HG03108 (cell line): ENCODE measurements around the gene IMP3.
"Not testable (repeated sequence)": the region's sequence is repeated elsewhere in the genome, so short reads cannot be mapped to it uniquely, and the experiment has no call there.

ENCODE experiments used
- ATAC-seq: cut with Tn5 transposase; IDR thresholded peaks from one replicate; pipeline ENCODE4 v1.9.1; 2021; ENCODE audit warnings: moderate library complexity; ENCODE audit not compliant: unreplicated experiment

IMP3 gene, protein sequence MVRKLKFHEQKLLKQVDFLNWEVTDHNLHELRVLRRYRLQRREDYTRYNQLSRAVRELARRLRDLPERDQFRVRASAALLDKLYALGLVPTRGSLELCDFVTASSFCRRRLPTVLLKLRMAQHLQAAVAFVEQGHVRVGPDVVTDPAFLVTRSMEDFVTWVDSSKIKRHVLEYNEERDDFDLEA

DNA sequence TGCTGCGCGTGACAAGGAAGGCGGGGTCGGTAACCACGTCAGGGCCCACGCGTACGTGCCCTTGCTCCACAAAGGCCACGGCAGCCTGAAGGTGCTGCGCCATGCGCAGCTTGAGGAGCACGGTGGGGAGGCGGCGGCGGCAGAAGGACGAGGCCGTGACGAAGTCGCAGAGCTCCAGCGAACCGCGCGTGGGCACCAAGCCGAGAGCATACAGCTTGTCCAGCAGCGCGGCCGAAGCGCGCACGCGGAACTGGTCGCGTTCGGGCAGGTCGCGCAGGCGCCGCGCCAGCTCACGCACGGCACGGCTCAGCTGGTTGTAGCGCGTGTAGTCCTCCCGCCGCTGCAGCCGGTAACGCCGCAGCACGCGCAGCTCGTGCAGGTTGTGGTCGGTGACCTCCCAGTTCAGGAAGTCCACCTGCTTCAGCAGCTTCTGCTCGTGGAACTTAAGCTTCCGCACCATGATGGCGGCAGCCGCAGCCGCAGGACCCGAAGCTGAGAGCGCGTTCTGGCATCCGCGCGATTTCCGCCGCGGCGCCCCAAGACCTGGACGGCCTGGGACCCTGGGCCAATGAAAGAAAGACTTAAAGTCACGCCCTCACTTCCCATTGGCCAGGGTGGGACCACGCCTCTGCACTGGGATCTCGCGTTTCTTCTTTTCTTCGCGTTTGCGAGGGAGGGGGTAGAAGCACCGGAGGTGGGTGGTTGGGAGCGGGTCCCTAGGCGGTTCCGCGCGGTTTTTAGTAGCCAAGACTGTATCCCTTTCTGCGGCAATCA is at the start of gene IMP3:
Gene IMP3 (minus strand): TSS at position 516 of the 774 bp plus-strand sequence. CDS start 56 bp downstream, at position 460.
- ATAC-seq = peak; percentile 84

DNA sequence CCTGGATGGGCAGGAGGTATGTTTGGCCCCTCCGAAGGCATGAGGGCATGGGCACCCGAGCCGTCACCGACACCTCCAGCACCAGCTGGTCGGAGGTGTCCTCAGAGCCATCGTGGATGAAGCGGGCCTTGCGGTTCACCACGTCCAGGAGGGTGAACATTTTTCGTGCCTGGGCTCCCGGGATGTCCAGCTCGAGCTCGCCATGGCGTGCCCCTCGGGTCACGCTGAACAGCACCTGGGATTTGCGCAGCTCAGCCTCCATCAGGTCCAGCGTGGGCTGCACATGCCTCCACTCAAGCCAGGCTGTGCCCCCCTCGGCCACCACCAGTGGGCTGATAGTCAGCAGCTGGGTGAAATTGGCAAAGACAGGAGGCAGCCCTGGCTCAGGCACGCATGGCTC is 49.4 kb upstream of the IMP3 start:
- ATAC-seq = not testable (repeated sequence)

DNA sequence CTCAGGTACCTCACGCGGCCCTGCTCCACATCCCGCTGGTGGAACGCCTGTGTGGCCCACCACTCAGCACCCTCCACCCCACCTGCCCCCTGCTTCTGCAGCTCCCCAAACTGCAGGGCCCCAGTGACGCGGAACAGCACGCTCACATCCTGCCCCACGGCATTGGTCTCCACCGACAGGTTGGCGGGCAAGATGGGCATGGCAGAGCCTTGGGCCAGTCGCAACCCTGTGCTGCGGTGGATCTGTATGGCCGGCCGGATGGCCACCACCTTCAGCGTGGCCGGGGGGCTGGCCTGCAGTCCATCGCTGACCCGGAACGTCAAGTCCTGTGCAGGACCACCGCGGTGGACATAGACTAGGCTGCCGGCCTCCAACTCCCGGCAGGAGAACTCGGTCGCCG is 48.8 kb upstream of the IMP3 start:
- no peak for ATAC-seq

DNA sequence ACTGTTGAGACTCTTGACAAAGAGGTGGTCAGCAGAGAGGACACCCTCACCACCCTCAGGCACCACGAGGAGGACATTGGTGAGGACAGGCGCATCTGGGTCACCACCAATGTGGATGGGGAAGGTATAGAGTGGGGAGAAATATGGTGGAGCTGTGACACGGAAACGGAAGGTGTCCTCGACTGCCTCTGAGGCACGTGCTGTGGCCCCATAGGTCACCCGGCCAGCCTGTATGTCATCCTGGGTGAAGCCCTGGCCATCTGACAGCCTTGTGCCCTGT is 48.2 kb upstream of the IMP3 start:
- no peak for ATAC-seq

DNA sequence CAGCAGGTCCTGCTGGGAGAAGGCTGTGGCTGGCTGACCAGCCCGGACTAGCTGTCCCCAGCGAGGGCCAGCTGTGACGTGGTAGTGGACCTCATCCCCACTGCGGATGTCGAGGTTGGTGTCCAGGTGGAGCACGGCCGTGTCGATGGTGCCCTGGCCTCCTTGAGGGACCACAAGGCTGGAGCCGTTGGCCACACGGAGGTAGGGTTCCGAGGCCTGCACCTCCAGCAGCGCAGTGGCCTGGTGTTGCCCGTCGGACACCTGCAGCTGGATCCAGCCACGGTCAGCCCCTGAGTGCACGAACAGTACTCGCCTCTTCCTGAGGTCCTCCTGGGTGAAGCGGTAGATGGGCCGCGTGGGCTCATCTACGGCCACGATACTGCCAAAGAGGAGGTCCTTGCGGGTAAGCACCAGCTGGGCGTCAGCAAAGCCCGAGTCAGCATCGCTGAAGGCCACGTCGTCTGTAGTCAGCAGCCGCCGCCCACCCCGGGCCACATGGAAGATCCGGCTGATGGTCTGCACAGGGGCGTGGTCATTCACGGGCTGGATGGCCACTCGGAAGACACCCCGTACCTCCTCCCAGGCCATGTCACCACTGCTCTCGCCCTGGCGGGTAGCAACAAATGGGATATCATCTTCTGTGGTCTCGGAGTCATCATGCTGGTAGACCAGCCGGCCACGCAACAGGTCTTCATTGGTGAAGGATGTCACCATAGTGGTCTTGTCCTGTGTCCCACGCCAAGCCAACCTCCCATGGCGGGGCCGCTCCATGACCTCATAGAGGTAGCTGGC is 47.7 kb upstream of the IMP3 start:
- ATAC-seq = no peak

DNA sequence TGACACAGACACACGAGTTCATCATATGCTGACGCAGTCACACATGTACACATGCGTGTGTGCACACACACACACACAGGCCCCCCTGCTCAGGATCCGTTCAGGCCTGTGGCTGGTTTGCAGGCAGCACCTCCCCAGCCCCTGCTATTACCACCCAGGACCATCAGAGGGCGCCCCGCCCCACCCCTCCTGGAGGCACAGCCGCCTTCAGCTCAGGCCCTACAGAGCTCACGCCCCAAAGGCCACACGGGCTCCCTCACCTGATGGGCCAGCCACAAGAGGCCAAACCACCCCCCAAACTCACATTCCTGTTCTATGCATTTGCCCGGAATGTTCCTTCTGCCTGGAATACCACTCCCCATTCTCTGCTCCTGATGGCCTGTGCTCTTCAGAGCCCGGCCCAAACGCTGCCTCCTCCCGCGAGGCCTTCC is 46.2 kb upstream of the IMP3 start:
- ATAC-seq = peak; percentile 53

DNA sequence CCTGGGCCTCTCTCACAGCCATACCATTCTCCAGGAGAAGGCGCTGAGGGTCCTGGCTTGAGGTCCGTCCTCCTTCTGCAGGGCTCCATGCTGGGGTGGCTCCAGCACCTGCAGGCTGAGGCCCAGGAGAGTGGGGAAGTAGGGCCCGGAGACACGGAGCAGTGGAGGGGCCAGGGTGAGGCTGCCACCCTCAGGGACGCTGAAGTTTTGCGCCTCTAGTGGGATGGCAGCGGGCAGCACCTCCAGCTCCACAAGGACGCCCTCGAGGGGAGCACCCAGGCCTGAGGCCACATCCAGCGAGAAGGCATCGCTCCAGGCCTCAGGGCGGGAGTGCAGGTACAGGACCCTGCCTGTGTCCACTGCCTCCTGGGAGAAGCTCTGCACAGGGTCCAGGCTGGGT is 45.2 kb upstream of the IMP3 start:
- no peak for ATAC-seq

DNA sequence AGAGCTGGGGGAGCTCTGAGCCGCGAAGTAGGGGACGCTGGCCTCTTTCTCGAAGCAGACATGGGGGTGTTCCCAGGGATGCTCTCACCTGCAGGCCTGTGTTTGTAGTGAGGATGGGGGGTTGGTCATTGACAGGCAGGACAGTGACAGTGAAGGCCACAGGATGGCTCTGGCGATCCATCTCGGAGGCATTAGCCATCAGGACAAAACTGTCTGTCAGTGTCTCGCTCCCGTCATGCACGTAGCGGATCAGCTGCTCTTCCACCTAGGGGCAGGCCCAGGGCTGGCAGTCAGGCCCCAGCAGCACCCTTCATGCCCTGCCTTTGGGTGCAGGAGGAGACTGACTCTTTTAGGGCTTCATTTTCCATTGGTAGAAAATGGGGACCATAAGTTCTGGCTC is 44.6 kb upstream of the IMP3 start:
- no peak for ATAC-seq

DNA sequence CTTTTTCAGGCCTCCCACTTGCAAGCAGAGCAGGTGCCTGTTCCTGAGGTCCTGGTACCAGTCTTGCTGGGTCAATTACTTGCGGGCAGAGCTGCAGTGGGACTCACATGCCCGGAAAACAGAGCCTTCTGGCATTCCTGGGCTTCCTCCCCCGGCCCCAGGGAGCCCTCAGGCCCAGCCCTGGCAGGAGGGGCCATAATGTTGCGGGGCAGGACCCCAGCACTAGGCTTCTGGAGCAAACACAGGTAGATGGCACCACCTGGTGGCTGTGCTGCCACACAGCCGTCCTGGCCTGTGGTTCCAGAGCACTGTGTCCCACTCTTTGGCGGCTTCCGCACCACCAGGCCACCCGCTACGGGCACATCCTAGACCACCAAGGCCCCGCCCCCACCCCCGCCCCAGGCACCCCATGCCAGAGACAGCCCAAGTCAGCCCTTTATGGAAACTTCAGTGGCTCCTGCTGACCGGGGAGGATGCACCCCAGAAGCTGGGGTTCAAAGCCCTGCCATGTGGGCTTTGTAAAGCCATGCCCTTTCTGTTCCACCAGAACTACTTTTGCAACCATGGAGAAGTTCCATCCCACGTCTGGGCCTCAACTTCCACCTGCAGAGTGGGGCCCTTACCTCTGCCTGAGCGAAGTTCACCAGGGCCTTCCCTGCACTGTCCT is 43.8 kb upstream of the IMP3 start:
- peak; percentile 57 for ATAC-seq

DNA sequence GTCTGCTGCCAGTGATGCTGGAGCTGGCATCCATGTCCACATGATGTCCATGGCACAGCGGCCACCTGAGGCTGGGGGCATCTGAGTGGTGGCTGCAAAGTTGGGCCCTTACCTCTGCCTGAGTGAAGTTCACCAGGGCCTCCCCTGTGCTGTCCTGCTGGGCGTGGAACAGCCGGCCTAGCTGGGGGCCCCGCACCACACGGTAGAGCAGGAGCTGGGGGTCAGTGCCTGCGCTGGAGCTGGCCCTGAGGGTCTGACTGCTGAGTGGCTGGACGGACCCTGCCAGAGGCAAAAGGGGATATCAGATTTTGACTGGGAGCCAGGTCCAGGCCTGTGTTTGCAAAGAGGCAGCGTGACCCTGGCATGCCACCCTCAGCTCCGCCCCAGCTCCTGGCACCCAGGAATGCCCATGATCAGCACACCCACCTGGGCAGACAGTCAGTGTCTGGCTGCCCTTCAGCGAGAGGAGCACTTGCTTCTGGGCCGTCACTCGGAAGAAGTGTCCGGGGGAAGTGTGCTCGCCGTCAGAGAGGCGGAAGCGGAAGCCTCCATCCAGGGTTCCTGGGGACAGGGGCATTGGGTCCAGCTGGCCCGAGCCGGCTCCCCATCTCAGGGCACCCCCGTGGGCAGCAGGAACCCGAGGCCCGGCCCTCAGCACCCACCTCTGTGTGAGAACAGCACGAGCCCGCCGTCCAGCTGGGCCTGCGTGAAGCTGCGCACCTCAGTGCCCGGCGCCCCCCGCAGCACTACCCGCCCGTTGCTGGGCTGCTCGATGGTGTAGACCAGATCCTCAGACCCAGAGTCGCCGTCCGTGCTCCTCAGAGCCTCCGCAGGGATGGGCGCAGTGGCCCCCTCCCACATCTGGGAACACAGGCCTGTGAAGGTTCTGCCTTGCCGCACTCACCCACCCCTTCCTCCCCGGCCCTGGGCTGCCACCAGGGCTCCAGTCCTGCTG is 42.4 kb upstream of the IMP3 start:
- no peak for ATAC-seq

DNA sequence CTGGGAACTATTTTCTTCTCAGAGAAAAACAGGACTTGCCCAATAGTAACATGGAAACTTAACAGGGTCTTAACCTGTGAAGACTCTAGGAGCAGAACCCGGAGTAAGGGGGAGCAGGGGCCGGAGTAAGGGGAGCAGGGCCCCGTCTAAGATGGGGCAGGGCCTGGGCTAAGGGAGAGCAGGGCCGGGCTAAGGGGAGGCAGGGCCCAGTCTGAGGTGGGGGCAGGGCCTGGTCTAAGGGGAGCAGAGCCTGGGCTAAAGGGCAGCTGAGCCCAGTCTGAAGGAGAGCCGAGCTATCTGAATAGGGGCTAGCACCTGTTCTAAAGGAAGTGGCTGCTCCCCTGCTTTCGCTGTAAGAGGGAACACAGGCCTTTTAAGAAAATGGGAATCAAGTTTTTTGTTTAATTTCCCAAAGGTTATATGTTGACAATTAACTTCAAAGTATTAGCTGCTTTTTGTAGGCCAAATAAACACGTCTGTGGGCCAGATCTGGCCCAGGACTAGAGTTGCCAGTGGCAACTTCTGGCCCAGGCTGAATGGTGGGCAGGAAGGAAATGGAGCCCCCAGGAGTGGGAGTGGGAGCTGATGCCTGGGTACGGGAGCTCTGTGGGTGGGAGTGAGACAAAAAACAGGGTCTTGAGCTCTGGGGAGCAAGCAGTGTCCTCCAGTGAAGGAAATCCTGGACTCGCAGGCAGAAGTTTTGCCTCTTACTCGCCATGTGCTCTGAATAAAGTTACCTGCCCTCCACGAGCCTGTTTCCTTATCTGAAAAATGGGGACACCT is 40.2 kb upstream of the IMP3 start:
- no peak for ATAC-seq

DNA sequence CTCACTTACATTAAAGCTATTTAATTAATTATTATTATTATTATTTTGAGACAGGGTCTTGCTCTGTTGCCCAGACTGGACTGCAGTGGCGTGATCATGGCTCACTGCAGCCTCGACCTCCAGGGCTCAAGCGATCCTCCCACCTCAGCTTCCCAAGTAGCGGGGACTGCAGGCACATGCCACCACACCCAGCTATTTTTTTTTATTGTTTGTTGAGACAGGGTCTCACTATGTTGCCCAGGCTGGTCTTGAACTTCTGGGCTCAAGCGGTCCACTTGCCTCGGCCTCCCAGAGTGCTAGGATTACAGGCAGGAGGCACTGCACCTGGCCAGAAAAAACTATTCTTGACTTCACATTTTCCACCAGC is 38.3 kb upstream of the IMP3 start:
- not testable (repeated sequence) for ATAC-seq

DNA sequence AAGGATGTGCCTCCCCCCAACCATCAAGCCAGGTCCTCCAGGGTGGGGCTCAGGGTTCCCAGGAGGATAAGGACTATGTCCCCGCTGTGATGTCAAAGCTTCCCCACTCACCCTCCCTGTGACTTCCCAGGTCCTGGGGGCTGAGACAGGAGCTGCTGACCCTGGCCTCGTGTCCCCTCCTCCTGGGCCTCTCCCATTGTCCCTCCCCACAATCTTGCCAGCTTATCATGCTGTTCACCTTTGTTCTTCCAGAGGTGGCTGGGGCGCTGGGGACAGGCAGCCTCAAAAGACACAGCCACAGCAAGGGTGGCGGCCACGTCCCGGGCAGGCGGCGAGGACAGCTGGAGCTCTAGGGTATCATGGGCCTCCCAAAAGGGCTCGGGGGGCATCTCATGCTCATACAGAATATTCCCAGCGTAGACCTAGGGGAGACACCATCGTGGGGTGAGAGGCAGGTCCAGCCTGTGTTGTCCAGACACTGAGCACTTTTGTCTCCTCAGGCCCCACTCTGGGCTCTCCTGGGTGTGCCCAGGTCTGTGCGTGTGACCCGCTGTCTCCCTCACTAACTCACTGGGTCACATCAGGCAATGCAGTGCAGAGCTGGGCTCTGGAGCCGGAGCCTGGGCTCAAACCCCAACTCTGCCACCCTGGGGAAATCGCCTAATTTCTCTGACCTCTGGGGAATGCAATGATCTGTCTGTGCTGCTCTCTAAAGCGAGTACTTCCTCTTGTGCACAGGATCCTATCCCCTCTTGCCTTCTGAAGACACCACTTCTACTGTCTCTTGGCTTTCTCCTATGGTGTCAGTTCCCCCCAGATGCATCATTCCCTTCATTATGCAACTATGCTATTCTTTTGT is 37.7 kb upstream of the IMP3 start:
- no peak for ATAC-seq

DNA sequence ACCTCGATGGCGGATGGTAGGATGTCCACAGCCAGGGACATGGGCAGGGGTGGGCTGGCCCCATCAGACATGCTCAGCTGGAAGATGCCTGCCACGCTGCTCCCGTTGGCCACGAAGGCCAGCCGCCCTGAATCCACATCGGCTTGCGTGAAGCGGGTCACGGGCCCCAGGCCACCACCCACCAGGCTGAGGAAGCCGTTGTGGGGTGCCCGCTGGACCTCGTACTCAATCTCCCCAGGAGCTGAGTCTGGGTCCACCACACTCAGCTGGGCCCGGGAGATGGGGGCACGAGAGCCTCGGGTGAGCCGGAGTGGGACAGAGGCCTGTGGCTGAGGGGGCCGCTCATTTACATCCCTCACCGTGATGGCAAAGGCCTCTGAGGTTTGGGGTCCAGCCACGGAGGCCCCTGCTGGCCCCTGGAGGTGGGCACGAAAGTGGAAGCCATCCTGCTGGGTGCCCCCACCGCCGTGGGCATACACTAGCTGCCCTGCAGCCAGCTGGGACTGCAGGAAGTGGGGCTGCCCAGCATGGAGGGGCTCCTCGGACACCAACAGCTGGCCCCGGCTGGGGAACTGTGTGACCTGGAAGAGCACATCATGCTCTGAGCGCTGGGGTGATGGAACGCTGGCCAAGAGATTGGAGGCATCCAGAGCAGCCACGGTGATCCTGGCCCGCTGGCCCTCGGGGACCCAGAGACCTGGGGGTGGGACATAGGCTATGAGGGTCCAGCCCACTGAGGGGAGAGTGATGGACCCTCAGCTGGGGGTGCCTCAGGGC is 36.9 kb upstream of the IMP3 start:
- no peak for ATAC-seq

DNA sequence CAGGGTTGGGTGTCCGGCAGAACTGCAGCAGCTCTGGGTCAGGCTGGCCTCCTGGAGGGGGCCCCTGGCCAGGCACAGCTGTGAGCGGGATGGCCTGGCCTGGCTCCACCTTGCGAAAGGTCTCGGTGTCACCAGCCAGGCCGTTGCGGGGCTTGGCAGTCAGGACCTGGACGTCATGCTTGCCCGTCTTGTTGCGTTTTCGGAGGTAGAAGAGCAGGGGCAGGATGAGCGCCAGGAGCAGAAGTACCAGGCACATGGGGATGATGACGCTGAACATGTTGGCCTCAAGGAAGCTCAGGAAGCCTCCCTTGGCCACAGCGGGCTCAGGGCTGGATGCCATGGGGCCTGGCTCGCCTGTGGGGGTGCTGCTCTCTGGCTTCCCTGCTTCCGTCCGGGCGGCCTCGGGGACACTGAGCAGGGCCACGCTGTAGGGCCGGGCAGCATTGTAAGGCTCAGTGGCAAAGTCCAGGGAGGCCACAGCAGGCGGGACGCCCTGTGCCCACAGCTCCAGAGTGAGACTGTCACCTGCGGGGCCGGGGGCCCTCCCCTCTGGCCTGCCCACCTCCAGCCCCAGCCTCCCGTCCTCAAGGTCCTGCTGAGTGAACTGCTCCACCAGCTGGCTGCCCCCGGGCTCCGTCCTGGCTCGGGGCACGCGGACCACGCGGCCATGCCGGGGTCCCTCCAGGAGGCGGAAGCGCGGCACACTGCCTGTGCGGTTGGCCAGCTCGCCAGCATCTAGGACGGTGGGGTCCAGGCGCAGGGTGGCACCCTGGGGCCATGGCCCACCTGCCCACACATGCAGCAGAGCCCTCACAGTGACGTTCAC is 35.8 kb upstream of the IMP3 start:
- ATAC-seq = no peak

DNA sequence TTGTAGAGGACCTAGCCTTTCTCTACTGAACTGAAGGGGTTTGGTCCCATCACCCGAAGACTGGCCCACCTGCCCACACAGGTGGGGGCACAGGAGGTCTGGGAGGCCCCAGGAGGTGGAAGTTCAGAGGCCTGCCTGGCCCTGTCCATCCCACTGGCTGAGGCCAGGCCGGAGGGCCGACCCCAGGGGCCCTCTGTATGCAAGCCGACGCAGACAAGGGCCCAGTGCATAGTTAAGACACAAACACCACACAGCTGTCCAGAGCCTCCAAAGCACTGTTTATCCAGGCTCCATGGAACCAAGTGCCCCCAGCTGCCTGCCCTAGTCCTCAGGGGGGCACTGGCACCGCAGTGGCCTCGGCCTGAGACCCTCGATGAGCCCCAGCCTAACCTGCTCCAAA is 34.3 kb upstream of the IMP3 start:
- no peak for ATAC-seq
